GM23338 (cell line): ENCODE data around the gene ODF4. TPM values are rescaled to one million over a fixed set of nuclear protein-coding genes. Genes with fewer than 3 reads are reported as not detected.
"Not testable (repeated sequence)": the region's sequence is repeated elsewhere in the genome, so short reads cannot be mapped to it uniquely, and the experiment has no call there.

Experiments
- ATAC-seq: fragments of 200-7000 bp; cut with Tn5 transposase; 3 replicates; pipeline ENCODE4 v1.9.1; 2020
- DNase-seq: peaks from one replicate; pipeline ENCODE4 v3.0.0-alpha.2; 2015; ENCODE audit warnings: low spot score
- H2AFZ ChIP-seq: fragments of 200-600 bp; sonication (generic); 2 replicates; pipeline ENCODE4 v1.8.0; 2016; ENCODE audit warnings: antibody characterized with exemption, mild to moderate bottlenecking, moderate library complexity
- H3F3A ChIP-seq: fragments of 200-600 bp; sonication (generic); replicated peaks from 2 replicates; pipeline ENCODE4 v1.8.0; 2017; ENCODE audit warnings: antibody characterized with exemption, mixed run types, low read depth
- H3K27ac ChIP-seq: fragments of 200-600 bp; sonication (generic); 2 replicates; pipeline ENCODE4 v1.6.1; 2016; ENCODE audit warnings: low read depth
- H3K27me3 ChIP-seq: fragments of 200-600 bp; sonication (generic); 2 replicates; pipeline ENCODE4 v1.8.0; 2016; ENCODE audit warnings: mild to moderate bottlenecking, mixed run types, moderate library complexity; ENCODE audit not compliant: insufficient read depth
- H3K36me3 ChIP-seq: fragments of 200-600 bp; sonication (generic); 2 replicates; pipeline ENCODE4 v1.8.0; 2016; ENCODE audit warnings: mild to moderate bottlenecking; ENCODE audit not compliant: insufficient read depth
- H3K4me1 ChIP-seq: fragments of 200-600 bp; sonication (generic); 2 replicates; pipeline ENCODE4 v1.8.0; 2016; ENCODE audit warnings: mild to moderate bottlenecking, moderate library complexity; ENCODE audit not compliant: insufficient read depth
- H3K4me2 ChIP-seq: fragments of 200-600 bp; sonication (generic); 2 replicates; pipeline ENCODE4 v1.7.1; 2017; ENCODE audit warnings: mixed run types
- H3K4me3 ChIP-seq: fragments of 200-600 bp; sonication (generic); 2 replicates; pipeline ENCODE4 v1.6.1; 2016; ENCODE audit warnings: mixed run types
- H3K79me2 ChIP-seq: fragments of 200-600 bp; sonication (generic); replicated peaks from 2 replicates; pipeline ENCODE4 v1.8.0; 2017; ENCODE audit warnings: mild to moderate bottlenecking; ENCODE audit not compliant: insufficient read depth
- H3K9me2 ChIP-seq: fragments of 200-600 bp; sonication (generic); 2 replicates; pipeline ENCODE4 v1.8.0; 2017; ENCODE audit not compliant: insufficient read depth
- H4K20me1 ChIP-seq: fragments of 200-600 bp; sonication (generic); replicated peaks from 2 replicates; pipeline ENCODE4 v1.8.0; 2017; ENCODE audit warnings: mild to moderate bottlenecking; ENCODE audit not compliant: insufficient read depth
- H3K27ac Mint-ChIP-seq: 2 replicates; pipeline ENCODE4 v1.8.0; 2020; ENCODE audit warnings: inconsistent platforms, mild to moderate bottlenecking, moderate library complexity, mixed read lengths
- H3K27me3 Mint-ChIP-seq: 3 replicates; pipeline ENCODE4 v1.8.0; 2022; ENCODE audit warnings: low read depth, mild to moderate bottlenecking, moderate library complexity, mixed read lengths, inconsistent platforms; ENCODE audit not compliant: insufficient read depth, poor library complexity
- H3K36me3 Mint-ChIP-seq: 3 replicates; pipeline ENCODE4 v1.8.0; 2021; ENCODE audit warnings: low read depth, mild to moderate bottlenecking, inconsistent platforms, moderate library complexity, mixed read lengths
- H3K4me1 Mint-ChIP-seq: 3 replicates; pipeline ENCODE4 v1.8.0; 2020; ENCODE audit warnings: mild to moderate bottlenecking, inconsistent platforms, mixed read lengths
- H3K4me3 Mint-ChIP-seq: 3 replicates; pipeline ENCODE4 v1.8.0; 2021; ENCODE audit warnings: moderate library complexity, mild to moderate bottlenecking, inconsistent platforms, mixed read lengths
- H3K9me3 Mint-ChIP-seq: 3 replicates; pipeline ENCODE4 v1.8.0; 2020; ENCODE audit warnings: moderate library complexity, mild to moderate bottlenecking, inconsistent platforms, mixed read lengths
- polyA plus RNA-seq: library from polyadenylated mRNA; unstranded; fragments of >200 nt; fragmentation: Nextera tagmentation; extraction: Ambion mirVana; gene quantifications from 2 replicates; pipeline ENCODE4 v1.2.1, GENCODE V29; 2016
- small RNA-seq: library from RNA; depleted of rRNA; stranded (forward); fragments of <200 nt; gene quantifications from one replicate; pipeline ENCODE3, GENCODE V24; 2014; ENCODE audit warnings: low replicate concordance
- total RNA-seq: library from RNA; depleted of rRNA; stranded (reverse); fragments of >200 nt; shearing (Covaris generic); gene quantifications from 2 replicates; pipeline ENCODE4 v1.2.3, GENCODE V29; 2014; rRNA removed

Gene ODF4
- total and polyA plus RNA-seq, 2 experiments from 2014 or later = not detected

DNA sequence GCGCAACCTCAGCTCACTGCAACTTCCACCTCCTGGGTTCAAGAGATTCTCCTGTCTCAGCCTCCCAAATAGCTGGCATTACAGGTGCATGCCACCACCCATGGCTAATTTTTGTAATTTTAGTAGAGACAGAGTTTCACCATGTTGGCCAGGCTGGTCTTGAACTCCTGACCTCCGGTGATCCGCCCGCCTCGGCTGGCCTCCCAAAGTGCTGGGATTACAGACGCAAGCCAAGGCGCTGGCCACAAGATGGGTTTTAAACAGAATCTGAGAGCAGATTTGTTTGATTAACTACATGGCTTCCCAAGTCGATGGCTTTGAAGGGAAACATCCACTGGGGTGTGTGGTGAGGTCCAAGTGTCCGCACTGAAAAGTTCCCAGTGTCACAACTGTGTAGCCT is 54.9 kb downstream of the ODF4 start:
- H3K27me3 ChIP-seq, H3K27me3 Mint-ChIP-seq, H3F3A ChIP-seq, H3K79me2 ChIP-seq, H3K27ac Mint-ChIP-seq, H2AFZ ChIP-seq, H3K36me3 ChIP-seq, H4K20me1 ChIP-seq, H3K4me3 ChIP-seq, H3K27ac ChIP-seq, H3K4me2 ChIP-seq, H3K4me3 Mint-ChIP-seq, H3K36me3 Mint-ChIP-seq, H3K4me1 Mint-ChIP-seq, ATAC-seq, H3K9me2 ChIP-seq, H3K4me1 ChIP-seq, H3K9me3 Mint-ChIP-seq, DNase-seq: not testable (repeated sequence)

Small RNA genes lying within 50 kb of the gene (small RNA-seq; reads per million reads assigned to genes)
- gene RF00265 = not detected

Other genes starting within 250 kb of the ODF4 start
- gene ALOXE3, start 221.3 kb upstream of the ODF4 start, total RNA-seq = 0.10 and 1.6 TPM in 2 replicates
- gene ALOXE3, start 221.3 kb upstream of the ODF4 start, polyA plus RNA-seq = 0.27 TPM in 1 of 2 replicates, not detected in the other
- gene HES7, start 215.7 kb upstream of the ODF4 start, total RNA-seq = 0.14 TPM in 1 of 2 replicates, not detected in the other
- gene HES7, start 215.7 kb upstream of the ODF4 start, polyA plus RNA-seq = 0.24 TPM in 1 of 2 replicates, not detected in the other
- gene PER1, start 187.4 kb upstream of the ODF4 start, total RNA-seq = 36.1 and 40.5 TPM in 2 replicates
- 12.2 and 12.4 TPM in 2 replicates for gene PER1, start 187.4 kb upstream of the ODF4 start, polyA plus RNA-seq
- gene VAMP2, start 176.9 kb upstream of the ODF4 start, total RNA-seq = 6.9 and 9.8 TPM in 2 replicates
- 25.4 and 32.3 TPM in 2 replicates for gene VAMP2, start 176.9 kb upstream of the ODF4 start, polyA plus RNA-seq
- gene TMEM107, start 163.5 kb upstream of the ODF4 start, total RNA-seq = 11.0 and 20.4 TPM in 2 replicates
- gene TMEM107, start 163.5 kb upstream of the ODF4 start, polyA plus RNA-seq = 10.8 and 16.3 TPM in 2 replicates
- 3.9 and 7.1 TPM in 2 replicates for gene BORCS6, start 149.7 kb upstream of the ODF4 start, total RNA-seq
- 1.8 and 2.1 TPM in 2 replicates for gene BORCS6, start 149.7 kb upstream of the ODF4 start, polyA plus RNA-seq
- gene AURKB, start 129.3 kb upstream of the ODF4 start, total RNA-seq = 128 and 135 TPM in 2 replicates
- 202 and 212 TPM in 2 replicates for gene AURKB, start 129.3 kb upstream of the ODF4 start, polyA plus RNA-seq
- gene CTC1, start 91.8 kb upstream of the ODF4 start, total RNA-seq = 13.4 and 14.8 TPM in 2 replicates
- 9.1 and 10.7 TPM in 2 replicates for gene CTC1, start 91.8 kb upstream of the ODF4 start, polyA plus RNA-seq
- gene PFAS, start 90.6 kb upstream of the ODF4 start, total RNA-seq = 140 and 168 TPM in 2 replicates
- 96.1 and 106 TPM in 2 replicates for gene PFAS, start 90.6 kb upstream of the ODF4 start, polyA plus RNA-seq
- 11.2 and 15.8 TPM in 2 replicates for gene RANGRF, start 51.2 kb upstream of the ODF4 start, total RNA-seq
- gene RANGRF, start 51.2 kb upstream of the ODF4 start, polyA plus RNA-seq = 52.4 and 53.7 TPM in 2 replicates
- 2.3 and 4.7 TPM in 2 replicates for gene SLC25A35, start 44.4 kb upstream of the ODF4 start, total RNA-seq
- 3.2 and 3.6 TPM in 2 replicates for gene SLC25A35, start 44.4 kb upstream of the ODF4 start, polyA plus RNA-seq
- gene ARHGEF15, start 29.6 kb upstream of the ODF4 start, total RNA-seq = 0.43 and 0.52 TPM in 2 replicates
- 0.26 and 0.50 TPM in 2 replicates for gene ARHGEF15, start 29.6 kb upstream of the ODF4 start, polyA plus RNA-seq
- 3,158 and 4,450 TPM in 2 replicates for gene RPL26, start 43.4 kb downstream of the ODF4 start, total RNA-seq
- 2,274 and 2,541 TPM in 2 replicates for gene RPL26, start 43.4 kb downstream of the ODF4 start, polyA plus RNA-seq
- gene RNF222, start 58.0 kb downstream of the ODF4 start, total RNA-seq = 0.07 and 0.31 TPM in 2 replicates
- 0.10 TPM in 1 of 2 replicates, not detected in the other for gene RNF222, start 58.0 kb downstream of the ODF4 start, polyA plus RNA-seq
- 15.9 and 21.2 TPM in 2 replicates for gene NDEL1, start 96.0 kb downstream of the ODF4 start, total RNA-seq
- gene NDEL1, start 96.0 kb downstream of the ODF4 start, polyA plus RNA-seq = 21.6 and 26.0 TPM in 2 replicates